SH-SY5Y (cell line): ENCODE data around the gene PARP8.

Source experiments
- GATA2 ChIP-seq: IDR thresholded peaks from 2 replicates; pipeline ENCODE4 v1.6.1; 2011; ENCODE audit warnings: mild to moderate bottlenecking, low read depth, low read length
- GATA3 ChIP-seq: IDR thresholded peaks from 2 replicates; pipeline ENCODE4 v1.6.1; 2011; ENCODE audit warnings: low read depth, mild to moderate bottlenecking, low read length, moderate library complexity

- TF ChIP-seq GATA2, result no peak
- no peak for TF ChIP-seq GATA3
Measured at GRCh38 chr5:50807661-50808060, 141.2 kb downstream of the PARP8 start.
